IPS-11a (cell line): Measurements from ENCODE around the gene LTBP4.

ENCODE experiments used
- H3K4me3 ChIP-seq: one replicate; pipeline ENCODE4 v1.5.1; 2013; ENCODE audit warnings: low read depth, low read length, control low read depth

LTBP4 gene

GRCh38 chr19:40661616-40662015, 60.4 kb downstream of the LTBP4 start:
- H3K4me3 ChIP-seq = no peak overlapping the region

- H3K4me3 ChIP-seq = peak overlapping the region; percentile 53
These were observed 61.9 kb downstream of the LTBP4 start for GRCh38 chr19:40662925-40663694.

DNA sequence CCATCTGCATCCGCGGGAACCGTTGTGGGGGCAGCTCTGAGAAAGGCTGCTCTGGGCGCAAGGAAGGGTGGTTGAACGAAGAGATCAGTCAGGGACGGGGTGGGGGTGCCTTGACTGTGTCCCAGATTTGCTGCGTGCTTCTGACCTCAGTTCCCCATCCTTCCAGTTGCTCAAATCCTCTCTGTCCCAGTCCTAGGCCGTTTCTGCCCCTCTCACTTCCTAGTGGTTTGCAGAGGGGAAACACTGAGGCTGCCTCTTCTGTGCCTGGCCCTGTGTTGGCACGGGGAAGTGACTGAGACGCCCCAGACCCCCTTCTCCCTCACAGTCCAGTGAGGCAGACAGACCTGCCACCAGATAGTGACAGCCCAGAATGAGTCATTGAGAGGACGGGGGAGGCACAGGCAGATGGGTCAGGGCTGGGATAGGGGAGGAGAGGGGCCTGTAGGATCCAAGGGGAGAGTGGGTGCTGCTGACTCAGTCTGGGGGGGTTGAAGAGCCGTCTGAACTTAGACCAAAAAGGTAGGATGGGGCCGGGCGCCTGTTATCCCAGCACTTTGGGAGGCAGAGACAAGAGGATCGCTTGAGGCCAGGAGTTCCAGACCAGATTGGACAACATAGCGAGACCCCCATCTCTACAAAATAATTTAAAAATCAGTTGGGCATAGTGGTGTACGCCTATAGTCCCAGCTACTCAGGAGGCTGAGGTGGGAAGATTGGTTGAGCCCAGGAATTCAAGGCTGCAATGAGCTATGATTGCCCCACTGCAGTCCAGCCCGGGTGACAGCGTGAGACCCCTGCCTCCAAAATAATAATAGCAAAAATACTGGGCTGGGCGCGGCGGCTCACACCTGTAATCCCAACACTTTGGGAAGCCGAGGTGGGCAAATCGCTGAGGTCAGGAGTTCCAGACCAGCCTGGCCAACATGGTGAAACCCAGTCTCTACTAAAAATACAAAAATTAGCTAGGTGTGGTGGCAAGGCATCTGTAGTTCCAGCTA, 62.8 kb downstream of the LTBP4 start:
- peak overlapping the region; percentile 53 for H3K4me3 ChIP-seq

DNA sequence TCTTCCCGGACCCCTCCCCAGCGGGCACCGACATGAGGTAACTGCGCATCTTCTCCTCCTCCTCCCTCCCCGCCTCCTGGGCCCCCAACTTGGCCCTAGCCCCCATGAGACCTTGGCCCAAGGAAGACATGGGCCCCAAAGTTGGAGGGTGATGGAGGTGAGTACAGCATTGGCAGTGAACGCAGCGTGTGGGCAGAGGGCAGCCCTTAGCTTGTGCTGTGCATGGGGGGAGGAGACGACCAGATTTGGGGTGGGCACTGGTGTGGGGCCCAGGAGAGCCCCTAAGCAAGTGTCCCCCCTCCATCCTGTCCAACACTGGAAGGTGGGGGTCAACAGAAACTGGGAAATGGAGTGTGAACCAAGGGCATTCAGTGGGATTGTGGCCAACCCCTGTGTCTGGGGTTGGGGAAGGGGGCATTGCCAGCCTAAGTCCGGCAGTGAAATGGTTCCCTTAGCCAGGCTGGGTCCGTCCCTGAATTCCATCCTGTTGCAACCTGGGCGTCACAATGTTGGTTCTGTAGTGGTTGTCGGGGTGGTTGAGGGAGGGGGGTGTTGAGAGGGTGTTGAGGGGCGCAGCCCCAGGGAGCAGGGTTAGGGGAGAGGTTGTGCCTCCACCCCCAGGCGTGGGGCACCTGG, 65.8 kb downstream of the LTBP4 start:
- H3K4me3 ChIP-seq = no peak overlapping the region

DNA sequence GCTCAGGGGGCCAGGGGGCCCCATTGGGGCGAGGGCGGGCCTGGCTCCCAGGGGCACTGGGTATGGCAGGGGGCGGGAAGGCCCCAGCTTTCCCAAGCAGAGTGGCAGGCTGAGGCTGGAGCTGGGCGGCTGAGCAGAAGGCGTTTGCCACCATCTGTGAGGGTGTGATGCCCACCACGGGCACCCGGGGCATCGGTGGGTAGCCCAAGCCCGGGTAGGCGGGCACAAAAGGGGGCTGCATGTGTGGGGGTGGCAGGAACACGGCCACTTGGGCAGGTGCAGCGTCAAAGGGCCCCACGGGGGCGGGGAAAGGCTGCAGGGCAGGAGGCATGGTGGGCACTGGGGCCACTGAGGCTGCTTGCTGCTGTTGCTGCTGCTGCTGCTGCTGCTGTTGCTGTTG, 66.4 kb downstream of the LTBP4 start:
- H3K4me3 ChIP-seq = no peak overlapping the region

GRCh38 chr19:40668991-40669614, 67.9 kb downstream of the LTBP4 start:
- H3K4me3 ChIP-seq = no peak overlapping the region

DNA sequence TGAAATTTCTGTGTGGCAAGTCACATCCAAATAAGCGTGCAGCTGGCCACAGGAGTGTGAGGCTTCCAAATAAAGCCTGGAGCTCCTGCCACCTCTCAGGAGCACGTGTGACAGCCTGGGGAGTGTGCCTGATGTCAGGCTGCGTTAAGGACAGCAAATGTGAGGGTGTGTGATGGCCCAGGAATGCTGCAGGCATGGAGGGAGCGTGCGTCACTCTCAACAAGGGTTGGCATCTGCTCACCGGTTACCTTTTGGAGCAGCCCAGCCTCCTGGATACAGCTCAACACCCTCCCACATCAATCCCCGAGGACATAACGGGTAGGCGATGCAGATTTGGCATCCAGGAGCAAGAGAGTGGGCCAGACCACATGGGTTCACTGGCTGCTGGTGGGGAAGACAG, 70.2 kb downstream of the LTBP4 start:
- H3K4me3 ChIP-seq = no peak overlapping the region

GRCh38 chr19:40672038-40672437, 70.9 kb downstream of the LTBP4 start:
- no peak overlapping the region for H3K4me3 ChIP-seq

DNA sequence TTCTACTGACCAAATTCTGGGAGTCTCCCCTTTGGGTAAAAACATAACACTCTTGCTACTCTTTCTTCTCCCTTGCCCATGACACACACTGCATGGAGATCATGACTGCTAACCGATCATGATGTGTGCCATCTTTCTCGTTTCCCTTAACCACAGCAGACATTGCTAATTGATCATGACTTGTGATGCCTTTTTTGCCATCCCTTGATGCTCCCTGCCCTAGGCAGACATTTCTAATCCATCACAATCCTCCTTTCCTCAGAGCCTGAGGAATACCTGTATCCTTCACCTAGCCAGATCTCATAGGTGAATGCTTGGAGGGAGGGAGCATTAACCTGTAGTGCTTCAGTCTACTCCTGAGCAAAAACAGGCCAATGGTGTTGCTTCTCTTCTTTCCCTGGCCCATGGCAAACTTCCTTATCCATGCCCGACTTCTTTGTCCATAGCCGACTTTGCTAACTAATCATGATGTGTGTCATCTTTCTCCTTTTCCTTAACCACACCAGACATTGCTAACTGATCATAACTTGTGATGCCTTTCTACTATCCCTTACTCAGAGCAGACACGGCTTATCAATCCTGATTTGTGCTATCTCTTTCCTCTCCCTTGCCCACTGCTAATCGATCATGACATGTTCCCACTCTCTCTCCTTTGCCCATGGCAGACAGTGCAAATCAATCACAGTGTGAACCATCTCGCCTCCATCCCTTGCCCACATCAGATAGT, 71.6 kb downstream of the LTBP4 start:
- no peak overlapping the region for H3K4me3 ChIP-seq

DNA sequence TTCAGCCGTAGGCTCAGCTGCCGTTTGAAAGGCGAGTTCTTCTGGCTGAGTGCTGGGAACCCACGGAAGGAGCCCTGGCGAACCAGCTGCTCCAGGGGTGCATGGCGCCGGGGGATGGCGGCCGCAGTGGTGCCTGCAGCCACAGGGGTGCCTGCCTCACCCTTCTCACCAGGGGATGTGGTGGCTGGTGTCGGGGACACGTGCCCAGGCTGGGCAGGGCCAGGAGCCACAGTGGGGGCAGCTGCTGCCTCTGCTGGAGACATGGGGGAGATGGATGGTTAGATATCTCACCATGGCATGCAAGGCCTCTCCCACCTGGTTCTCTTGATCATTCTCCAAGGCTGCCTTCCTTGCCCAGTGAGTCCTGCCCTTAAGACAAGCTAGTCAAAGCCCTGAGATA, 72.2 kb downstream of the LTBP4 start:
- H3K4me3 ChIP-seq = no peak overlapping the region

- H3K4me3 ChIP-seq = no peak overlapping the region
These were observed 73.1 kb downstream of the LTBP4 start for GRCh38 chr19:40674291-40674690.

GRCh38 chr19:40677156-40677555, 76.0 kb downstream of the LTBP4 start:
- no peak overlapping the region for H3K4me3 ChIP-seq
